SK-N-SH (cell line): ENCODE results near the gene SBF2. TPM values are rescaled to one million over a fixed set of nuclear protein-coding genes. Genes with fewer than 3 reads are reported as not detected.
"Not testable (repeated sequence)": the region's sequence is repeated elsewhere in the genome, so short reads cannot be mapped to it uniquely, and the experiment has no call there.

Experiments used
- CTCF ChIA-PET: fragments of 300-600, 350-600 bp; formaldehyde crosslinking; extraction: SDS; loops from one replicate; lab custom pipeline; 2021; lab: Yijun Ruan, JAX
- POLR2A ChIA-PET: fragments of 350-600 bp; sonication (Branson Sonifier 250); formaldehyde crosslinking; extraction: SDS; loops from one replicate; lab custom pipeline; 2020; ENCODE audit warnings: antibody characterized with exemption, inconsistent platforms; lab: Yijun Ruan, JAX
- DNase-seq: peaks from one replicate; pipeline ENCODE4 v3.0.0; 2012
- H2AFZ ChIP-seq: fragments of 200-600 bp; sonication (generic); 2 replicates; pipeline ENCODE4 v1.8.1; 2016; ENCODE audit warnings: antibody characterized with exemption, mild to moderate bottlenecking, low read depth
- H3F3A ChIP-seq: fragments of 200-600 bp; sonication (generic); replicated peaks from 2 replicates; pipeline ENCODE3; 2016; ENCODE audit warnings: antibody characterized with exemption, mild to moderate bottlenecking; ENCODE audit not compliant: insufficient read depth
- H3K27ac ChIP-seq, 2 experiments: fragments of 200-500 bp in 1 of 2; fragments of 200-600 bp in 1 of 2; sonication (Bioruptor generic) in 1 of 2; sonication (generic), shearing (Covaris generic) in 1 of 2; 2 replicates each; pipeline versions ENCODE4 v1.5.1 to v1.6.1; 2014 to 2016; ENCODE audit warnings: low read depth in 2 of 2, inconsistent platforms in 1 of 2, low read length in 1 of 2, mild to moderate bottlenecking in 1 of 2, mixed read lengths in 1 of 2
- H3K27me3 ChIP-seq: fragments of 200-600 bp; sonication (generic), shearing (Covaris generic); 2 replicates; pipeline ENCODE4 v1.6.1; 2016; ENCODE audit warnings: mixed run types; ENCODE audit not compliant: insufficient read depth
- H3K36me3 ChIP-seq, 2 experiments: fragments of 200-500 bp in 1 of 2; fragments of 200-600 bp in 1 of 2; sonication (Bioruptor generic) in 1 of 2; sonication (generic) in 1 of 2; replicated peaks in 1 of 2; 2 replicates each; pipeline versions ENCODE3 to v1.5.1; 2014 to 2016; ENCODE audit warnings: low read length in 1 of 2, mild to moderate bottlenecking in 1 of 2; ENCODE audit not compliant: insufficient read depth in 2 of 2, control insufficient read depth in 1 of 2
- H3K4me1 ChIP-seq, 2 experiments: fragments of 200-500 bp in 1 of 2; fragments of 200-600 bp in 1 of 2; sonication (Bioruptor generic) in 1 of 2; sonication (generic), shearing (Covaris generic) in 1 of 2; 2 replicates each; pipeline versions ENCODE4 v1.5.1 to v1.6.1; 2014 to 2016; ENCODE audit warnings: low read depth in 1 of 2, low read length in 1 of 2, mixed run types in 1 of 2; ENCODE audit not compliant: insufficient read depth in 2 of 2, control insufficient read depth in 1 of 2
- H3K4me2 ChIP-seq: fragments of 200-600 bp; sonication (generic), shearing (Covaris generic); 2 replicates; pipeline ENCODE4 v1.6.1; 2017; ENCODE audit warnings: mixed run types
- H3K4me3 ChIP-seq, 2 experiments: fragments of 200-500 bp in 1 of 2; fragments of 200-600 bp in 1 of 2; sonication (Bioruptor generic) in 1 of 2; sonication (generic), shearing (Covaris generic) in 1 of 2; 2 replicates each; pipeline versions ENCODE4 v1.5.1 to v1.8.1; 2014 to 2016; ENCODE audit warnings: low read depth in 2 of 2, inconsistent platforms in 1 of 2, low read length in 1 of 2, mild to moderate bottlenecking in 1 of 2, mixed read lengths in 1 of 2, moderate library complexity in 1 of 2
- H3K79me2 ChIP-seq: fragments of 200-600 bp; sonication (generic); 2 replicates; pipeline ENCODE4 v1.8.1; 2017; ENCODE audit warnings: mild to moderate bottlenecking; ENCODE audit not compliant: insufficient read depth
- H3K9ac ChIP-seq: fragments of 200-600 bp; sonication (generic); 2 replicates; pipeline ENCODE4 v1.6.1; 2017; ENCODE audit warnings: mixed run types
- H3K9me2 ChIP-seq: fragments of 200-600 bp; sonication (generic); 2 replicates; pipeline ENCODE4 v1.6.1; 2017; ENCODE audit warnings: mixed run types
- H3K9me3 ChIP-seq: fragments of 200-600 bp; sonication (generic); 2 replicates; pipeline ENCODE4 v1.6.1; 2017; ENCODE audit warnings: mixed run types, mild to moderate bottlenecking, moderate library complexity
- H4K20me1 ChIP-seq: fragments of 200-600 bp; sonication (generic); 2 replicates; pipeline ENCODE4 v1.6.1; 2017; ENCODE audit warnings: mild to moderate bottlenecking, mixed run types; ENCODE audit not compliant: insufficient read depth
- EP300 ChIP-seq, 2 experiments: IDR thresholded peaks; 2 replicates each; pipeline versions ENCODE4 v1.4.0 to v1.6.1; 2012; ENCODE audit warnings: borderline replicate concordance in 1 of 2, low read depth in 1 of 2, low read length in 1 of 2
- FOSL2 ChIP-seq: IDR thresholded peaks from 2 replicates; pipeline ENCODE4 v1.4.0; 2012; ENCODE audit warnings: low read depth, mild to moderate bottlenecking, moderate library complexity, borderline replicate concordance
- FOXM1 ChIP-seq: IDR thresholded peaks from 2 replicates; pipeline ENCODE4 v1.4.0; 2012; ENCODE audit warnings: low read depth, mild to moderate bottlenecking
- GABPA ChIP-seq: IDR thresholded peaks from 2 replicates; pipeline ENCODE4 v1.4.0; 2012; ENCODE audit warnings: low read depth, mild to moderate bottlenecking
- JUND ChIP-seq: IDR thresholded peaks from 2 replicates; pipeline ENCODE4 v1.4.0; 2012
- MXI1 ChIP-seq: IDR thresholded peaks from 2 replicates; pipeline ENCODE4 v1.6.1; 2012; ENCODE audit warnings: mild to moderate bottlenecking, low read depth, low read length, improper control_type of control experiment
- NRF1 ChIP-seq: IDR thresholded peaks from 2 replicates; pipeline ENCODE4 v1.6.1; 2012; ENCODE audit warnings: low read depth, mild to moderate bottlenecking, low read length
- RCOR1 ChIP-seq: fragments of 150-350 bp; IDR thresholded peaks from 2 replicates; pipeline ENCODE4 v1.6.1; 2017; ENCODE audit warnings: antibody characterized with exemption, low read length
- RFX5 ChIP-seq: IDR thresholded peaks from 2 replicates; pipeline ENCODE4 v1.6.1; 2012; ENCODE audit warnings: mild to moderate bottlenecking, improper control_type of control experiment, low read length
- SIN3A ChIP-seq: IDR thresholded peaks from 2 replicates; pipeline ENCODE4 v1.6.1; 2012; ENCODE audit warnings: low read depth, mild to moderate bottlenecking, low read length, moderate library complexity, borderline replicate concordance
- SMC3 ChIP-seq: IDR thresholded peaks from 2 replicates; pipeline ENCODE4 v1.6.1; 2012; ENCODE audit warnings: low read depth, low read length, improper control_type of control experiment
- TCF12 ChIP-seq: IDR thresholded peaks from 2 replicates; pipeline ENCODE4 v1.4.0; 2012
- WGBS: methylation state at CpG from one replicate; pipeline ENCODE4 v1.1.6; 2017; ENCODE audit warnings: low lambda C conversion rate; 5-methylcytosine and 5-hydroxymethylcytosine counted together
- polyA plus RNA-seq, 3 experiments: library from polyadenylated mRNA; depleted of rRNA; stranded (reverse); fragments of >200 nt; gene quantifications; 2 replicates each; pipeline ENCODE4 v1.2.3, GENCODE V29; 2012
- TF ChIP-seq, protein P1 (sequence below): IDR thresholded peaks from 2 replicates; pipeline ENCODE4 v1.4.0; 2012; ENCODE audit warnings: low read depth
- TF ChIP-seq, protein P2 (sequence below): IDR thresholded peaks from 2 replicates; pipeline ENCODE4 v1.6.1; 2012; ENCODE audit warnings: mild to moderate bottlenecking, low read depth, low read length, moderate library complexity
- TF ChIP-seq, protein P3 (sequence below): IDR thresholded peaks from 2 replicates; pipeline ENCODE4; 2012

Gene SBF2
- polyA plus RNA-seq, 1 of the 3 experiments (the other 2 are of a cell fraction): 23.0 TPM

DNA sequence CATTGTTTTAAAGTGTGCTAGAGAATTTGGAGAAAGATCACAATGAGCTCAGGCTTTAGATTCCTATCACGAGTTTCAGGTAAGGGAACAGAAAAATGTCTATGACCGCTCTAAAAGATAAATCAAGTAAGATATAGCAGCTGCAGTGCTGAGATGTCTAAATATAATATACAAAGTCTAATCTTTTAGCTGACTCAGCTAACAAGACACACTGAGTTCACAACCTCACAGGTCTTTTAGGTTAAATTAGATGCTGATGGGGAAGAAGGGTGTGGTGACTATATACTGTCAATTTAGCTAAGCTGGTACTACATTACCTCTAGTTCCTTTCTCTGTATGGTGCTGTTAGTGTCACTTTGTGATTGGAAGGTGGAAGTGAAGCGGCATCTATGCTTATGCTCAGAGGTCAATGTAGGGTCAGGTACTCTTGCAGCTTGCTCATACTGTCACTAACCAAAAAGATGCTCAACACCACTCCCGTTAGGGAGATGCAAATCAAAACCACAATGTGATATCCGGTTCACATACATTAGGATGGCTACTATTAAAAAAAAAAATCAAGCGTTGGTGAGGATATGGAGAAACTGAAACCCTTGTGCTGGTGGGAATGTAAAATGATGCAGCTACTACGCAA lies 346.7 kb downstream of the SBF2 start:
- Histone ChIP-seq H3K36me3 (peaks cover 0 to 30% of the 10 kb centered on the region in 2 experiments), H3K4me1 (peaks cover 0 to 10% of the 10 kb centered on the region in 2 experiments; a peak in 2 of 4 replicates), H3K9me2 (no peaks in the 10 kb centered on the region), H3K79me2 (no peaks in the 10 kb centered on the region), H3F3A (peaks cover 12% of the 10 kb centered on the region), H2AFZ (no peak overlapping the region), H4K20me1 (no peaks in the 10 kb centered on the region), H3K9ac (no peak overlapping the region), H3K27ac (no peak overlapping the region), H3K4me2 (no peak overlapping the region), H3K4me3 (no peak overlapping the region), H3K27me3 (no peaks in the 10 kb centered on the region), H3K9me3 (0 out of 2 replicates have a peak, but pooled peaks cover 10% of the 10 kb centered on the region)
- no peak for DNase-seq
- ChIA-PET POLR2A (no interaction called here), CTCF (interaction anchor here (1.2 to 1.3 kb wide), 2 partner anchors 43 to 189 kb away, joined by 3 to 4 read pairs; no protein-coding TSS in a partner anchor)
- WGBS: 93% methylated on average over 7 of the region's 7 CpGs
- TF ChIP-seq RFX5 (no peak), EP300 (IDR thresholded peaks at IDR 0.05; ENCODE audit: borderline replicate concordance in 1 of 2, low read depth in 1 of 2, low read length in 1 of 2) (no peak), TCF12 (no peak), GABPA (no peak), MXI1 (no peak), SMC3 (no peak), NRF1 (no peak), FOXM1 (no peak), SIN3A (no peak), FOSL2 (no peak), RCOR1 (no peak), JUND (no peak)
- TF ChIP-seq, protein P1, sequence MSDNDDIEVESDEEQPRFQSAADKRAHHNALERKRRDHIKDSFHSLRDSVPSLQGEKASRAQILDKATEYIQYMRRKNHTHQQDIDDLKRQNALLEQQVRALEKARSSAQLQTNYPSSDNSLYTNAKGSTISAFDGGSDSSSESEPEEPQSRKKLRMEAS: no peak
- TF ChIP-seq, protein P2, sequence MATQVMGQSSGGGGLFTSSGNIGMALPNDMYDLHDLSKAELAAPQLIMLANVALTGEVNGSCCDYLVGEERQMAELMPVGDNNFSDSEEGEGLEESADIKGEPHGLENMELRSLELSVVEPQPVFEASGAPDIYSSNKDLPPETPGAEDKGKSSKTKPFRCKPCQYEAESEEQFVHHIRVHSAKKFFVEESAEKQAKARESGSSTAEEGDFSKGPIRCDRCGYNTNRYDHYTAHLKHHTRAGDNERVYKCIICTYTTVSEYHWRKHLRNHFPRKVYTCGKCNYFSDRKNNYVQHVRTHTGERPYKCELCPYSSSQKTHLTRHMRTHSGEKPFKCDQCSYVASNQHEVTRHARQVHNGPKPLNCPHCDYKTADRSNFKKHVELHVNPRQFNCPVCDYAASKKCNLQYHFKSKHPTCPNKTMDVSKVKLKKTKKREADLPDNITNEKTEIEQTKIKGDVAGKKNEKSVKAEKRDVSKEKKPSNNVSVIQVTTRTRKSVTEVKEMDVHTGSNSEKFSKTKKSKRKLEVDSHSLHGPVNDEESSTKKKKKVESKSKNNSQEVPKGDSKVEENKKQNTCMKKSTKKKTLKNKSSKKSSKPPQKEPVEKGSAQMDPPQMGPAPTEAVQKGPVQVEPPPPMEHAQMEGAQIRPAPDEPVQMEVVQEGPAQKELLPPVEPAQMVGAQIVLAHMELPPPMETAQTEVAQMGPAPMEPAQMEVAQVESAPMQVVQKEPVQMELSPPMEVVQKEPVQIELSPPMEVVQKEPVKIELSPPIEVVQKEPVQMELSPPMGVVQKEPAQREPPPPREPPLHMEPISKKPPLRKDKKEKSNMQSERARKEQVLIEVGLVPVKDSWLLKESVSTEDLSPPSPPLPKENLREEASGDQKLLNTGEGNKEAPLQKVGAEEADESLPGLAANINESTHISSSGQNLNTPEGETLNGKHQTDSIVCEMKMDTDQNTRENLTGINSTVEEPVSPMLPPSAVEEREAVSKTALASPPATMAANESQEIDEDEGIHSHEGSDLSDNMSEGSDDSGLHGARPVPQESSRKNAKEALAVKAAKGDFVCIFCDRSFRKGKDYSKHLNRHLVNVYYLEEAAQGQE: no peak
- TF ChIP-seq, protein P3, sequence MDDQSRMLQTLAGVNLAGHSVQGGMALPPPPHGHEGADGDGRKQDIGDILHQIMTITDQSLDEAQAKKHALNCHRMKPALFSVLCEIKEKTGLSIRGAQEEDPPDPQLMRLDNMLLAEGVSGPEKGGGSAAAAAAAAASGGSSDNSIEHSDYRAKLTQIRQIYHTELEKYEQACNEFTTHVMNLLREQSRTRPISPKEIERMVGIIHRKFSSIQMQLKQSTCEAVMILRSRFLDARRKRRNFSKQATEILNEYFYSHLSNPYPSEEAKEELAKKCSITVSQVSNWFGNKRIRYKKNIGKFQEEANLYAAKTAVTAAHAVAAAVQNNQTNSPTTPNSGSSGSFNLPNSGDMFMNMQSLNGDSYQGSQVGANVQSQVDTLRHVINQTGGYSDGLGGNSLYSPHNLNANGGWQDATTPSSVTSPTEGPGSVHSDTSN: no peak

DNA sequence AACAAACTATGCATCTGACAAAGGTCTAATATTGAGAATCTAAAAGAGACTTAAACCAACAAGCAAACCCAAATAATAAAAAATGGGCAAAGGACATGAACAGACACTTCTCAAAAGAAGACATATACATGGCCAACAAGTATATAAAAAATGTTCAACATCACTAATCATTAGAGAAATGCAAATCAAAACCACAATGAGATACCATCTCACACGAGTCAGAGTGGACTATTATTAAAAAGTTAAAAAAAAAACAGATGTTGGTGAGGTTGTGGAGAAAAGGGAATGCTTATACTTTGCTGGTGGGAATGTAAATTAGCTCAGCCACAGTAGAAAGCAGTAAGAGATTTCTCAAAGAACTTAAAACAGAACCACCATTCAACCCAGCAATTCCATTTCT lies 348.3 kb downstream of the SBF2 start:
- DNase-seq, H4K20me1 ChIP-seq, H3K27me3 ChIP-seq, POLR2A ChIA-PET, H3K4me3 ChIP-seq, H3K9me2 ChIP-seq, H3K27ac ChIP-seq, H2AFZ ChIP-seq, H3K4me2 ChIP-seq, H3K9ac ChIP-seq, CTCF ChIA-PET, H3K79me2 ChIP-seq: not testable (repeated sequence)
- peaks cover 0 to 10% of the 10 kb centered on the region in 2 experiments; a peak in 2 of 4 replicates for H3K4me1 ChIP-seq
- 0 out of 2 replicates have a peak, but pooled peaks cover 10% of the 10 kb centered on the region for H3K9me3 ChIP-seq
- peaks cover 12% of the 10 kb centered on the region for H3F3A ChIP-seq
- H3K36me3 ChIP-seq: peaks cover 0 to 30% of the 10 kb centered on the region in 2 experiments
- WGBS: 31% methylated on average over 1 of the region's 1 CpG
